Measurements from ENCODE around the gene RNF224.

RNF224 gene

DNA sequence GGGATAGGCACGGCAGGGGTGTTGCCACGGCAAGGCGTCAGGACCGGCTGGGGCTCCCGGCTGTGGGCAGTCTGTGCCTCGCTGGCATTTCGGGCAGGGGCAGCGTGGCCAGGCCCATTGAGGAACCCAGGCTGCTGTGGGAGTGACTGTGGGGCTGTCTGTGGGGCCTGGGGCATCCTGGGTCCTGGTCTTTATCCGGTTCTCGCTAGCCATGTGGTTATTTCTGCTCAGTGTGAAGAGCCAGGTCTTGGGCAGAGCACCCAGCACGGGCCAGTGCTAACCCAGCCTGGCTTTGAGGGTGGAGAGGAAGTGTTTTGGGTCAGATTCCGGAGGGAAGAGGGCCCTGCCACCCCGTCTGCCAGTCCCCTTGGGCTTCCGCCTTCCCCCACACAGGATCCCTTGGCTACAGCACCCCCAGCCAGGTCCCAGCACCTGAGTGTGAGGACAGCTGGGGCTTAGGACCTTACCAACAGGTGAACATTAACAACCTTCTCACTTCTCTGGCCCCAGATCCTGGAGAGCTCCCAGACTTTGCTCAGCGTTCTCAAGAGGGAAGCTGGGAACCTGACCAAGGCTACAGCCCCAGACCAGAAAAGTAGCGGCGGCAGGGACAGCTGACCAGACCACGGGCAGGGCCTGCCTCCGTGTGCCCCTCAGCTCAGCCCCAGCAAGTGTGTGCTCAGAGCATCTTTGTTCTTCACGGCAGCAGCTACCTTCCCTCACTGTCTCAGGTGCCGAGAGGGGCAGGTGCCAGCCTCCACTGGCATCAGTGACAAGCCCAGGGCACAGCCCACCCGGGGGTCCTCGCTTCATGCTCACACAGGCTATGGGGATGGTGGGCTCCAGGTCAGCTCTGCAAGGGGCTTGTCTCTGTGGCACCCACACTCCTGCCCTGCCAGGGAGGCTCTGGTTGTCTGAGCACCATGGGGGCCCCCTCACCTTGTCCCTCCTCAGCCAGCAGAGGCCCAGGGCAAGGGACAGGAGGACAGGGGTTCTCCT lies 37.7 kb upstream of the RNF224 start:
- H3K27ac ChIP-seq: peak overlapping the region; percentile 97
- TF ChIP-seq, protein P1, sequence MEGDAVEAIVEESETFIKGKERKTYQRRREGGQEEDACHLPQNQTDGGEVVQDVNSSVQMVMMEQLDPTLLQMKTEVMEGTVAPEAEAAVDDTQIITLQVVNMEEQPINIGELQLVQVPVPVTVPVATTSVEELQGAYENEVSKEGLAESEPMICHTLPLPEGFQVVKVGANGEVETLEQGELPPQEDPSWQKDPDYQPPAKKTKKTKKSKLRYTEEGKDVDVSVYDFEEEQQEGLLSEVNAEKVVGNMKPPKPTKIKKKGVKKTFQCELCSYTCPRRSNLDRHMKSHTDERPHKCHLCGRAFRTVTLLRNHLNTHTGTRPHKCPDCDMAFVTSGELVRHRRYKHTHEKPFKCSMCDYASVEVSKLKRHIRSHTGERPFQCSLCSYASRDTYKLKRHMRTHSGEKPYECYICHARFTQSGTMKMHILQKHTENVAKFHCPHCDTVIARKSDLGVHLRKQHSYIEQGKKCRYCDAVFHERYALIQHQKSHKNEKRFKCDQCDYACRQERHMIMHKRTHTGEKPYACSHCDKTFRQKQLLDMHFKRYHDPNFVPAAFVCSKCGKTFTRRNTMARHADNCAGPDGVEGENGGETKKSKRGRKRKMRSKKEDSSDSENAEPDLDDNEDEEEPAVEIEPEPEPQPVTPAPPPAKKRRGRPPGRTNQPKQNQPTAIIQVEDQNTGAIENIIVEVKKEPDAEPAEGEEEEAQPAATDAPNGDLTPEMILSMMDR (conservative IDR thresholded peaks at IDR 0.05): no peak

DNA sequence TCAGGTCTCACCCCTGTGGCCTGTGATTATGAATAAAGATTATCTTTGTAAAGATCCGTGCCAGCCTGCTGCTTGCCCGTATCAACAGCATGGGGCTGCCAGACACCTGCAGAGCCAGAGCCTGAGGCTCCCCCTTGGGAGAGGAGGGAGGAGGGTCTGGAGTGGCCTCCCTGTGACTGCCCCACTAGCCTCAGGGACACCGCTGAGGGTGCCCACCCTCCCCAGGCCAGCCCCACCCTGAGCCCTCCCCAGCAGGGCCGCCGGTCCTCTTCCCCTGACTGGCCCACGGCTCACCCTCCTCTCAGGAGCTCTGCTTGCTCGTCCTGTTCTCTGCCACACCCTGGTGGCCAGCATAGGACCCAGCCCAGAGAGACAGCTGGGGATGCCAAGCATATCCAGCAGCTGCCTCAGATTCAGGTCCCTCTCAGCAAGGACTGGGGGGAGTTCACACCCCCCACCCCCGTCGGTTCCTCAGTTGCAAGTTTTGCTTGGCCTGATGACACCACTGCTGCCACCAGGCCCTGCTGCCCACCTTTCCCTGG lies 36.9 kb upstream of the RNF224 start:
- TF ChIP-seq, protein P1 (conservative IDR thresholded peaks at IDR 0.05): peak; percentile 42
- peak overlapping the region; percentile 97 for H3K27ac ChIP-seq

DNA sequence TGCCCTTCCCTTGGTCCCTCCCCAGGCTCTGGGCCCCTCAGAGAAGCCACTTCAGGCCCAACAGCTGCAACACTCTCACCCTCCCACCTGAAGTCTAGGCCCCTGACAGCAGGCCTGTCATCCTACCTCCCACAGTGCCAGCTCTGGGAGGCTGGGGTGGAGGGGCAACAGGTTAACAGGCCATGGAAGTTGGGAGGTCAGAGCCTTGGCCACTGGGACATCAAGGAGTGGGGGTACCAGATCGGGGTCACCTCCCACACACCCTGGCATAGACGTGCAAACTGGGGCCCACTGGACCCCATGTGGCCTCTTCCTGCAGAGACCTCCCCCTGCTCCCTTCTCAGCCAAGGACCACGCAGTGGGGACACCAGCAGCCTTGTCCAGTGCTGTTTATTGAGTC lies 36.1 kb upstream of the RNF224 start:
- H3K27ac ChIP-seq: peak overlapping the region; percentile 97
- TF ChIP-seq, protein P1 (conservative IDR thresholded peaks at IDR 0.05): no peak

DNA sequence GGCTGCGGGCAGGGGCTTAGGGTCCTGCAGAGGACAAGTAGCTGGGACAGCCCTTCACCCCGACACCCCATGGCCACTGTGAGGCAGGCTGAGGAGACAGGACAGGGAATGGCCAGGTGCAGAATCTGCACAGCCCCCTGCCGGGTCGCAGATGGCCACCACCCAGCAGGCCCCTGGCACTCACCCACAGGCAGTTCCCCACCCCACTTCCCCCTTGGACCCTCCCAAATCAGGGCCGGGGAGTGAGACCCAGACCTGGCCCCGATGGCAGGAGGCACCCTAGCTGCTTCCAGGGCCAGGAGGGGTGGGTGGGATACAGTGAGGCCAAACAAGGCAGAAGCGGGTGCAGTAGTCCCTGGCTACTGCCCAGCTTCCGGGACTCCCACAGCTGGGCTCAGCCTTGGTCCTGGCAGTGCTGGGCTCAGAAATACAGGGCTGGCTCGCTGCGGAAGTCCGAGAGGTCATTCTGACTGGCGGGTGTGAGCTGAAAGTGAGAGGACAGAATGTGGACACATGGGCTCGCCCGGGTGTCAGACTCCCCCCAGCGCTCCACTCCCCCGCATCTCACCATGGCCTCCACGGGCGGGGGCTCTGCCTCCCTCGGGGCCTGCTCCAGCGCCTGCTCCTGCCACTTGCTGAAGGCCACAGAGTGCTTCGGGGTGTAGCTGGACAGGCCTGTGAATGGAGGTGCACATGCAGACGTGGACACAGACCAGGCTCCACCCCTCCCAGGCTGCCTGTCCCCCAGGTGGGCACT lies 35.4 kb upstream of the RNF224 start:
- peak overlapping the region; percentile 97 for H3K27ac ChIP-seq
- TF ChIP-seq, protein P1 (conservative IDR thresholded peaks at IDR 0.05): no peak

DNA sequence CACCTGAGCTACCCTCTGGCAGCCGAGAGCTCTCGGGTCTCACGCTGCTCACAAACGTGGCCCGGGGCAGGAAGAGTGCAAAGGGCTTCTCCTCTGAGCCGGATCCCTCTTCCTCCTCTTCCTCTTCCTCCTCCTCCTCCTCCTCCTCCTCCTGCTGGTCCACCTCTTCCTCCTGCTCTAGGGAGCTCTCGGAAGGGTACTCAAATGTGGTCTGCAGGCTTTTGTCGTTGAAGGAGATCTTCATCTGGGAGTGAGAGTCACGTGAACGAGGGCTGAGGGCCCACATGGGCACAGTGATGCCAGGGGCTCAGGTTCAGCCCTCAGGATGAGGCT lies 34.9 kb upstream of the RNF224 start:
- TF ChIP-seq, protein P1 (conservative IDR thresholded peaks at IDR 0.05): no peak
- peak overlapping the region; percentile 97 for H3K27ac ChIP-seq

DNA sequence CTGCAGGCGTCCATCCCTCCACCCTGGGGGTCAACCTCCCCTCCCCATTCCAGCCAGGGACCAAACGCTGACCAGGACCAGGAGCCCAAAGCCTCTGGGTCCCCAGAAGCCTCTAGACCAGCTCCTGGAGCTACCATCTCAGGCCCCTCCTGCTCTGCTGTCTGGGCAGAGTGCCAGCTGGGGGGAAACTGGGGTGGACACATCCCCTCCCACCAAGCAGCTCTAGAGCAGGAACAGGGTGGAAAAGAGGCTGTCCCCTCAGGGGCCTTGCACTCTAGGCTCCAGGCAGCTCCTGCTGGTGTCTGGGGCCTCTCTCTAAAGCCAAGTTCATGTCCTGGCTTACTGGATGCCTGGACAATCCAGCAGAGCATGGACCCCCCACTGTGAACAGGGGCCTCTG lies 34.4 kb upstream of the RNF224 start:
- TF ChIP-seq, protein P1 (conservative IDR thresholded peaks at IDR 0.05): no peak
- H3K27ac ChIP-seq: peak overlapping the region; percentile 97; the same call in 1 of the 2 replicates

DNA sequence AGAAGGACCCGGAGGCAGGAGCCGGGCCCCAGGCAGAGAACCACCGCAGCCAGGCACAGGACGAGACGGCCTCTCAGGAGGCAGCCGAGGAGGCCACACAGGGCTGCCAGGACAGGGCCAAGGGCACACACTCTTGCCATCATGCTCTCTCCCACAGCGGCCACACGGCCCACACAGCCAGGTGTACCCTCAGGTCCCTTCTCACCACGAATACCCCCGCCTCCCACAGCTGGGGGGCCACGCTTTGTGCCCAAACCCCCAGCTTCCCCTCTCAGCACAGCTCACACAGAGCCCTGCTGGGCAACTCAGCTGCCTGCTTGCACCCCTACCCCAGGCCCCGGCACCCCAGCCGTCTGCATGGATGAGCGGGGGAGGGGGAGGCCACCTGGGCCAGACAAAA lies 33.5 kb upstream of the RNF224 start:
- H3K27ac ChIP-seq: peak overlapping the region; percentile 97
- TF ChIP-seq, protein P1 (conservative IDR thresholded peaks at IDR 0.05): no peak
